GM12892 (cell line): Measurements from ENCODE around the gene CPNE4.

ENCODE experiments used
- POLR2A ChIP-seq: IDR thresholded peaks from 2 replicates; pipeline ENCODE4 v1.6.1; 2011; ENCODE audit warnings: low read depth, low read length, control low read depth
- POLR2AphosphoS5 ChIP-seq: IDR thresholded peaks from 2 replicates; pipeline ENCODE4 v1.6.1; 2011; ENCODE audit warnings: low read depth, low read length, control low read depth
- TAF1 ChIP-seq: IDR thresholded peaks from 2 replicates; pipeline ENCODE4 v1.6.1; 2011; ENCODE audit warnings: low read depth, mild to moderate bottlenecking, control low read depth, low read length, borderline replicate concordance

GRCh38 chr3:131502530-131503319, 532.1 kb downstream of the CPNE4 start, which contains the start of gene MRPL3:
- peak; percentile 82 for TF ChIP-seq POLR2AphosphoS5
- peak; percentile 87 for TF ChIP-seq POLR2A
- peak; percentile 66 for TF ChIP-seq TAF1
